Liver (tissue), 3 donors: Measurements from ENCODE around the gene ST6GAL1.

Experiments used
- SP1 ChIP-seq: IDR thresholded peaks from 2 replicates; pipeline ENCODE4 v1.6.1; 2018; ENCODE audit warnings: antibody characterized with exemption, mild to moderate bottlenecking
- TF ChIP-seq, protein P1 (sequence below): fragments of 150-350 bp; IDR thresholded peaks from 2 replicates; pipeline ENCODE4 v1.5.1; 2017; ENCODE audit warnings: improper control_type of control experiment, low read depth, low read length; ENCODE audit not compliant: missing input control
- TF ChIP-seq, protein P2 (sequence below): IDR thresholded peaks from 2 replicates; pipeline ENCODE4 v1.6.1; 2016; ENCODE audit warnings: antibody characterized with exemption, mild to moderate bottlenecking
- donor health status: healthy.
- donor health status: healthy.

DNA sequence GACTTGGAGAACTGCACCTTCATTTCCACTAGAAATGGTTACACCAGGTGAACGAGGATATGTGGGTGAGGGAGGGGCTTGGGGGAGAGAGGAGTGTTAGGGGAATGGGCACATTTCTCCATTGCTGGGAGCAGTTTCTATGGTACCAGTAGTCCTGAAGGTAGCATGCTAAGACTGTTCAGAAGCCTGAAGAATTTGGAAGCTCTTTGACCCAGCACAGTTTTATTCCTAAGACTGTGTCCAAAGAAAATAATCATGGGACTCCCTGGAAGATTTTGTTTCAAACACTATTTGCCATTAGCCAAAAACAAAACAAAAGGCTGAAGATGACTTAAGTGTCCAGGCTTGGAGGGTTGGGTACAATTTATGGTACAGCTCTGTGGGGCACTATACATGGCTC, 32.1 kb downstream of the ST6GAL1 start:
- TF ChIP-seq, protein P1, sequence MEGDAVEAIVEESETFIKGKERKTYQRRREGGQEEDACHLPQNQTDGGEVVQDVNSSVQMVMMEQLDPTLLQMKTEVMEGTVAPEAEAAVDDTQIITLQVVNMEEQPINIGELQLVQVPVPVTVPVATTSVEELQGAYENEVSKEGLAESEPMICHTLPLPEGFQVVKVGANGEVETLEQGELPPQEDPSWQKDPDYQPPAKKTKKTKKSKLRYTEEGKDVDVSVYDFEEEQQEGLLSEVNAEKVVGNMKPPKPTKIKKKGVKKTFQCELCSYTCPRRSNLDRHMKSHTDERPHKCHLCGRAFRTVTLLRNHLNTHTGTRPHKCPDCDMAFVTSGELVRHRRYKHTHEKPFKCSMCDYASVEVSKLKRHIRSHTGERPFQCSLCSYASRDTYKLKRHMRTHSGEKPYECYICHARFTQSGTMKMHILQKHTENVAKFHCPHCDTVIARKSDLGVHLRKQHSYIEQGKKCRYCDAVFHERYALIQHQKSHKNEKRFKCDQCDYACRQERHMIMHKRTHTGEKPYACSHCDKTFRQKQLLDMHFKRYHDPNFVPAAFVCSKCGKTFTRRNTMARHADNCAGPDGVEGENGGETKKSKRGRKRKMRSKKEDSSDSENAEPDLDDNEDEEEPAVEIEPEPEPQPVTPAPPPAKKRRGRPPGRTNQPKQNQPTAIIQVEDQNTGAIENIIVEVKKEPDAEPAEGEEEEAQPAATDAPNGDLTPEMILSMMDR, result no peak
- TF ChIP-seq, protein P2, sequence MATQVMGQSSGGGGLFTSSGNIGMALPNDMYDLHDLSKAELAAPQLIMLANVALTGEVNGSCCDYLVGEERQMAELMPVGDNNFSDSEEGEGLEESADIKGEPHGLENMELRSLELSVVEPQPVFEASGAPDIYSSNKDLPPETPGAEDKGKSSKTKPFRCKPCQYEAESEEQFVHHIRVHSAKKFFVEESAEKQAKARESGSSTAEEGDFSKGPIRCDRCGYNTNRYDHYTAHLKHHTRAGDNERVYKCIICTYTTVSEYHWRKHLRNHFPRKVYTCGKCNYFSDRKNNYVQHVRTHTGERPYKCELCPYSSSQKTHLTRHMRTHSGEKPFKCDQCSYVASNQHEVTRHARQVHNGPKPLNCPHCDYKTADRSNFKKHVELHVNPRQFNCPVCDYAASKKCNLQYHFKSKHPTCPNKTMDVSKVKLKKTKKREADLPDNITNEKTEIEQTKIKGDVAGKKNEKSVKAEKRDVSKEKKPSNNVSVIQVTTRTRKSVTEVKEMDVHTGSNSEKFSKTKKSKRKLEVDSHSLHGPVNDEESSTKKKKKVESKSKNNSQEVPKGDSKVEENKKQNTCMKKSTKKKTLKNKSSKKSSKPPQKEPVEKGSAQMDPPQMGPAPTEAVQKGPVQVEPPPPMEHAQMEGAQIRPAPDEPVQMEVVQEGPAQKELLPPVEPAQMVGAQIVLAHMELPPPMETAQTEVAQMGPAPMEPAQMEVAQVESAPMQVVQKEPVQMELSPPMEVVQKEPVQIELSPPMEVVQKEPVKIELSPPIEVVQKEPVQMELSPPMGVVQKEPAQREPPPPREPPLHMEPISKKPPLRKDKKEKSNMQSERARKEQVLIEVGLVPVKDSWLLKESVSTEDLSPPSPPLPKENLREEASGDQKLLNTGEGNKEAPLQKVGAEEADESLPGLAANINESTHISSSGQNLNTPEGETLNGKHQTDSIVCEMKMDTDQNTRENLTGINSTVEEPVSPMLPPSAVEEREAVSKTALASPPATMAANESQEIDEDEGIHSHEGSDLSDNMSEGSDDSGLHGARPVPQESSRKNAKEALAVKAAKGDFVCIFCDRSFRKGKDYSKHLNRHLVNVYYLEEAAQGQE, result no peak
- TF ChIP-seq SP1, result no peak
